Activated CD4-positive, alpha-beta T cell treated with anti-CD3 and anti-CD28 coated beads, Interleukin-2, Interleukin-6, amounts not matched to agents 100 ng/mL and 50 ng/mL, durations not matched to agents 16 hours and 8 hours (primary cell): ENCODE measurements around the gene TRHDE.
"Not testable (repeated sequence)": the region's sequence is repeated elsewhere in the genome, so short reads cannot be mapped to it uniquely, and the experiment has no call there.

ENCODE experiments used
- DNase-seq: peaks from one replicate; pipeline ENCODE4 v3.0.0-alpha.2; 2020

TRHDE gene

GRCh38 chr12:72448089-72448488, 175.9 kb downstream of the TRHDE start:
- no peak for DNase-seq

DNA sequence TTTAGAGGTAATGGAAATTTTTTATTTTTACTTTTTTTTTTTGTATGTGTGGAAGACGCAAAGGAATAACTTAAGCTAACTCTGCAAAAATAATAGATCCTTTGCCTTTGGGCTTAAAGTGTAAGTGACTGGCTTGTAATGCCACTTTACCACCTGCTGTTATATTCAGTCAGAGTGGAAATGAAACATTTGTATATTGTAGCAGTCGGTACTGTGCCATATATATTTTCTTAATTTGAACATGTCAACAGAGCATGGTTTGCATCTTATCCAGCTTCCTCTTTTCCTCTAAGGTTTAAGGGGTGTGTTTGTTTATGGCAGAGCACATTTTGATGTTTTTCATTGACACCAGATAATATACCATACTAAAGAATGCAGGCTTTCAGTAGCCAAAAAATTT, 176.6 kb downstream of the TRHDE start:
- no peak for DNase-seq

GRCh38 chr12:72453066-72453465, 180.9 kb downstream of the TRHDE start:
- DNase-seq = no peak

GRCh38 chr12:72453550-72453949, 181.4 kb downstream of the TRHDE start:
- no peak for DNase-seq

- DNase-seq = no peak
Observed at GRCh38 chr12:72464471-72464870, 192.3 kb downstream of the TRHDE start.

DNA sequence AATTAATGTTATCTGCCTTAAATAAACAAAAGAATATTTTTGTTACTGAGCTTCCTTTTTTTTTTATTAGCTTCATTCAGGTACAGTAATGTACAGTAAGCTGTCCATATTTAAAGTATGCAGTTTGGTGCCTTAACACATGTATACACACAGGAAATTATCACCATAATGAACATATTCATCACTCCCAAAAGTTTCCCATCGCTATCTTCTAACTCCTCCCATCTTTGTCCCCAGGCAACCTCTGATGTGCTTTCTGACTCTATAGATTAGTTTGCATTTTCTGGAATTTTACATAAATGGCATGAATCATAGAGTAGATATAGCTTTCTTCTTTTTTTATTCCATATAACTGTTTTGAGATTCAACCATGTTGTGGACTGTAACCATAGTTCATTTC, 193.0 kb downstream of the TRHDE start:
- DNase-seq = no peak

DNA sequence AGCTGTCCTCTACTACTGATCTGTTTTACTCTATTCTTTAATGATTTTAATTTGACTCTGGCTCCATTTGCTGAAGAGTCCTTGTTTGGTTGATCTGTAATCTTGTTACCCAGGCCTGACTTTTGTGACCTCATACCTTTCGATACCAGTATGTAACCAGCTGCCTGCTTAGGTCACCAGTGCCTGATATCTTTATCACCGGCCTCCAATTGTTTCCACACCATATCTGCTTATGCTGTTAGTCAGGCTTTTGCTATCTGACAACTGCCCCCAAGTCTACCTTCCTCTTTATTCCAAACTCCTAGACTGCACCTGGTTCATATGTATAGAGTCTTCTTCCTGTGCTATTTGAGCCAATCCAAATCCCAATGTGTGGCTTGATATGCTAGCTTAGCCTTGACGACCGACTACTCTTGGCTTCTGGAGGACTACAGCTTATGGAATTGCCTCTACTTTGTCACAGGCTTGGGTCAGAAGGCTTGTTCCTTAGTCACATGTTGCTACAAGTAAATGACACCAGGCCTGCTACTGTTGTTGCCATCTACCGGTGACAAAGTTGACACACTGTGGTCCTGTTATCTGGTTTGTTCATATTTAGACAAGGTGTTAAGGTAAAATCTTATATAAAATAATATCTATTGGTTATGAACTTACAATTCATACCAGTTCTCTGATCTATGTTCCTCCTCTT, 193.9 kb downstream of the TRHDE start:
- no peak for DNase-seq

GRCh38 chr12:72467985-72468384, 195.8 kb downstream of the TRHDE start:
- DNase-seq = no peak

GRCh38 chr12:72468505-72468904, 196.3 kb downstream of the TRHDE start:
- DNase-seq = no peak

DNA sequence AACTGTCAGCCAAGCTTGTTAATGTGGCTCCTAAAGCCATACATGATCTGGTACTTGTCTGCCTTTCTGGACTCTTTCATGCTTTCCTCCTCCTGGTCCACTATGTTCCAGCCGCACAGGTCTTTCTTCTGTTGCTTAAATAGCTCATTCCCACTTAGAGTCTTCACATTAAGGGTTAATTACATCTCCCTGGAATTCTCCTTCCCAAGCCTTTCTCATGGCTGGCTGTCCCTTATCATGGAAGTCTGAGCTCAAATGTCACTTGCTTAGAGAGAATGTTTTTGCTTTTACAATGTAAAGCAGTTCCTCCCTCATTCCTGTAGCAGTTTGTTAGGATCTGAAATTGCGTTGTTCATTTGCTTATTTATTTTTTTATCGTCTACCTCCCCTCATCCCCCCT, 199.6 kb downstream of the TRHDE start:
- DNase-seq = no peak

GRCh38 chr12:72472350-72472749, 200.2 kb downstream of the TRHDE start:
- DNase-seq = no peak

GRCh38 chr12:72476301-72476700, 204.1 kb downstream of the TRHDE start:
- no peak for DNase-seq

GRCh38 chr12:72485017-72485701, 213.0 kb downstream of the TRHDE start:
- DNase-seq = no peak

DNA sequence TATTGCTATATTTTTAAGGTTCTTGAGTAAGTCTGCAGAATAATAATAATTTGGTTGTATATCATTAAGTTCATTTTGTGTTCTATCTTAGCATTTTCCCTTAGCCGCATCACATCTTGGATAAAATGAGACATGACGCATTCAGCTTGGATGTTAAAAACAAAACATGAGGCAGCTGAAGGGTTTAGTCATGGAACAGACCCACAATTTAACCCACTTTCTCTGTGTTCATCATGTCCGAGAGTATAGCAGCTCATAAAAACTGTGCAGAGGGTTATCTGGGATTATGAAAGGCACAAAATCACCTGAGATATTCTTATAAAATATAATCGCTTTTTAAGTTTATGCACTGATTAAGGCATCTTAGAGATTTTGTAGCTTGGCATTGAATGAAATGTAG, 219.3 kb downstream of the TRHDE start:
- DNase-seq = no peak

GRCh38 chr12:72493407-72493806, 221.2 kb downstream of the TRHDE start:
- DNase-seq = no peak

DNA sequence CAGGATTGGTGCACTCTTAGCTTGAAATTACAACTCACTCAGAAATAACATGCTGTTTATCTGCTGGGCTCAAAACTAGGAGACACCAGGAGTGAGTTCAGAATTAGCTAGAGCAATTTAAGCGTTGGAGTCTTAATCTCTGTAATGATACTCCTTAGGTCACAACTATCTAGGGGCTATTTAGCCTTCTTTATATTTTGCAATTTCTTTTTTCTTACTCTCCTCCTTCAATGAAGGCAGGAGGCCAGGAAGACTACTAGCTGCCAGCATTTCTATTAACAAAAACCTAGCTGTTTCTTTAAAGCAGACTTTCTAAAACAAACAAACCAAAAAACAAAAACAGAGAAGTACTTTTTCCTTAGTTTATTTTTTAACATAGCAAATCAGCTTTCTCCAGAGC, 226.2 kb downstream of the TRHDE start:
- no peak for DNase-seq

- no peak for DNase-seq
Observed at GRCh38 chr12:72499244-72499643, 227.1 kb downstream of the TRHDE start.

- DNase-seq = no peak
Observed at GRCh38 chr12:72502546-72502945, 230.4 kb downstream of the TRHDE start.

DNA sequence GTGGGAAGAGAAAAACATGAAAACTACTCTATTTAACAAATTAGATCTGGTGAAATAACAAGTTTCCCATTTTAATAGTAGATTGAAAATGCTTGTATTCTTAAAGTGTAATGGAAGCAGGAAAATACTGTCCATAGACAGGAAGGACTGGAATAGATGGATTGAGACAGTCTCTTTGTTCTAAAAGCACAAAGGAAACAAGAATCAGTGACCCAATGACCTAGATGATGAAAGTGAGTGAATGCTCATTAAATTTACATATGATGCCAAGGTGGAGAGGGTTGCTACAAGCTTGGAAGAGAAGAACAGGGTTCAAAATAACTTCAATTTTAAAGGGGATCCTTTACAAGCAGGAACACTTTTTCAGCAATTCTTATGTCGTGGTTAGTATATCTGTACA, 233.1 kb downstream of the TRHDE start:
- DNase-seq = no peak

DNA sequence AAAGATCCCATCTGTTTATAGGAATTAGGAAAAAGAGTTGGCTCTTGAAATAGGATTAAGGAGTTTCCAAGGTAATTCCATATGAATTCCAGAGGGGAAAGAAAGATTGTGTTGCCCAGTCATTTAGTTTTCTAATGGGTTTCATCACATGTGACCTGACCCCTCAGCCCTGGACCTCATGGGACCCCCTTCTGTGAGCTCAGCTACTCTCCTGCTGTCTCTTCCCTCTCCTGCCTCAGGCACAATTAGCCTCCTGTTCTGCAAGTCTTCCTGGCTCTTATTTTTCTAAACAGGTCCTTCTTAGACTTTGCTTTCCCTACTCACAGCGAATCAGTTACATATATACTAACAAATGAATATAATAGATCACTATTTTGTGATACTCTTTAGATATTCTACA, 237.7 kb downstream of the TRHDE start:
- no peak for DNase-seq

DNA sequence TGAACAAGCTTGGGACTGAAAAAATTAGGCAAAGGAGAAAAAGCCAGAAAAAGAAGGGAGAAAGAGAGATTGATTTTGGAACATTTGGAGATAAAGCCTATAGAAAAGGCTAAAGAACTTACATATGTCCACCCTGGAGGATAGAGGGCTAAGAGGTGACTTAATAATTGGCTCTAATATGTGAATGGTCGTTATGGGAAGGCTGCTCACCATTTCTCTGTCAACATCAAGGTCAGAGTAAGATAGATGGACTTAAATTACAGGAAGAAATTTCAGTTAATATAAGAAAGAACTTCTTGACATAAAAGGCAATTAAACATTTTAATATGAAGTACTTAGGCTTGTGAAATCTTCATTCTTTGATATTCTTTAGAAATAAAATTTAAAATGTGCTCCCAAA, 238.6 kb downstream of the TRHDE start:
- no peak for DNase-seq

DNA sequence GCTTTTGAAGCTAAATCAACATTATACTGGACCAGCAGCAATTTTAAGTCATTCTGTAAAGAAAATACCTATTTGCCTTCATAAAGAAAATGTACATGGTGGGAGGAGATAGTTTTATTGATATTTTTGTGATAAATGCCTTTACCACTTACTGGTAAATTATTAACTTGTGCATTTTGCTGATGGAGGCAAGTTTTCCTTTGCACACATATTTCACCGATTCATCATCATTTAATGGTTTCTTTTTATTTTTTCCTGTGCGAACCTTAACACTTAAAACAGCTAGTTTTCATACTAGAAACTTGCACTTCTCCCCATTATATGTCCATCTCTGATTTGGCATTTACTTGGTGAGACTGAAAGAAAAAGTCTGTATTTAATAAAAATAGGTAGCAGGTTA, 239.3 kb downstream of the TRHDE start:
- no peak for DNase-seq

- DNase-seq = no peak
Observed at GRCh38 chr12:72511906-72512305, 239.7 kb downstream of the TRHDE start.

GRCh38 chr12:72520044-72520678, 248.0 kb downstream of the TRHDE start:
- not testable (repeated sequence) for DNase-seq
